Kidney epithelial cell (primary cell): ENCODE data around the gene PRAMEF20. TPM values are rescaled to one million over a fixed set of nuclear protein-coding genes. Genes with fewer than 3 reads are reported as not detected.

ENCODE experiments used
- DNase-seq: peaks from one replicate; pipeline ENCODE4 v3.0.0-alpha.2; 2010; ENCODE audit warnings: low read depth
- H3K27me3 ChIP-seq: 2 replicates; pipeline ENCODE4 v1.6.0; 2011; ENCODE audit warnings: low read length; ENCODE audit not compliant: control insufficient read depth, insufficient read depth
- H3K36me3 ChIP-seq: 2 replicates; pipeline ENCODE4 v1.5.1; 2011; ENCODE audit warnings: low read length; ENCODE audit not compliant: control insufficient read depth, insufficient read depth
- H3K4me3 ChIP-seq: 2 replicates; pipeline ENCODE4 v1.5.1; 2011; ENCODE audit warnings: low read depth, mild to moderate bottlenecking, control low read depth, low read length
- CTCF ChIP-seq: IDR thresholded peaks from 2 replicates; pipeline ENCODE4 v1.5.1; 2011; ENCODE audit warnings: mild to moderate bottlenecking, moderate library complexity, low read length, control low read depth, inconsistent platforms; ENCODE audit not compliant: insufficient read depth, poor library complexity, severe bottlenecking
- total RNA-seq: library from RNA; depleted of rRNA; stranded (reverse); fragments of >200 nt; gene quantifications from 2 replicates; pipeline ENCODE4 v1.2.3, GENCODE V29; 2015

Gene PRAMEF20
- total RNA-seq, 1 donor from 2014 or later, result not detected

- DNase-seq, result no peak
- no peaks in the 10 kb centered on the region for H3K27me3 ChIP-seq
- no peak for TF ChIP-seq CTCF
Observed at GRCh38 chr1:13450204-13450603, 40.0 kb downstream of the PRAMEF20 start.

DNA sequence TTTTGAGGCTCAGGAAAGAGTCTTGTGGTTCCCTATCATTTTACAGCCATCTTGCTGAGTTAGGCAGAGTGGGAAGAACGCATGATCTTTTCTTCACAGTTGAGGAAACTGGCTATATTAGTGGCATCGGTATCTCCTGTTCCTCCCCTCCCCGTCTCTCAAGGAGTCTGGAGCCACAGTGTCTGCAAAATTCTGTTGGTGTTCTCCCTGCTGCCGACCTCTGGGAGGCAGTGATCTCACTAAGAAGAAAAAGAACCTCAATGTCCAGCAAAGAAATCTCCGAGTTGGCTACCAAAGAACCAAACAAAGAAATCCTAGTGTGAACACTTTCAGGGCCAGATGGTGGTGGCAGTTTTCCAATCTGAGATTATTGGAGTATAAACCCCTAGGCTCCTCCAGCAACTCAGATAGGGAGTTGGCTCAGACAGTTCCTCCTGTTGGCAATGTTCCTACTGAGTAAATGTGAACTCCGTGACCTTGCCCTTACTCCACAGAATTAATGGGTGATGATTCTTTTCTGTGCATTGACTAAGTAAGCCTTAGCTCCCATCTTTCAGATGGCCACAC, 41.2 kb downstream of the PRAMEF20 start:
- no peak for TF ChIP-seq CTCF

More at GRCh38 chr1:13450204-13450603, 40.0 kb downstream of the PRAMEF20 start:
- H3K36me3 ChIP-seq, result no peaks in the 10 kb centered on the region
- no peak overlapping the region for H3K4me3 ChIP-seq

GRCh38 chr1:13456904-13457532, 46.8 kb downstream of the PRAMEF20 start:
- H3K4me3 ChIP-seq, result no peak overlapping the region
- TF ChIP-seq CTCF, result no peak
- no peaks in the 10 kb centered on the region for H3K36me3 ChIP-seq
- DNase-seq, result no peak
- no peaks in the 10 kb centered on the region for H3K27me3 ChIP-seq

More for the DNA sequence above, 41.2 kb downstream of the PRAMEF20 start:
- no peaks in the 10 kb centered on the region for H3K27me3 ChIP-seq
- DNase-seq, result no peak
- H3K4me3 ChIP-seq, result no peak overlapping the region
- H3K36me3 ChIP-seq, result no peaks in the 10 kb centered on the region

- H3K27me3 ChIP-seq, result no peaks in the 10 kb centered on the region
- no peak for DNase-seq
- TF ChIP-seq CTCF, result no peak
- no peaks in the 10 kb centered on the region for H3K36me3 ChIP-seq
- no peak overlapping the region for H3K4me3 ChIP-seq
Observed at GRCh38 chr1:13461977-13462376, 51.7 kb downstream of the PRAMEF20 start.

GRCh38 chr1:13462682-13463081, 52.4 kb downstream of the PRAMEF20 start:
- no peak for TF ChIP-seq CTCF
- no peak overlapping the region for H3K4me3 ChIP-seq
- no peaks in the 10 kb centered on the region for H3K36me3 ChIP-seq
- DNase-seq, result no peak
- H3K27me3 ChIP-seq, result no peaks in the 10 kb centered on the region

DNA sequence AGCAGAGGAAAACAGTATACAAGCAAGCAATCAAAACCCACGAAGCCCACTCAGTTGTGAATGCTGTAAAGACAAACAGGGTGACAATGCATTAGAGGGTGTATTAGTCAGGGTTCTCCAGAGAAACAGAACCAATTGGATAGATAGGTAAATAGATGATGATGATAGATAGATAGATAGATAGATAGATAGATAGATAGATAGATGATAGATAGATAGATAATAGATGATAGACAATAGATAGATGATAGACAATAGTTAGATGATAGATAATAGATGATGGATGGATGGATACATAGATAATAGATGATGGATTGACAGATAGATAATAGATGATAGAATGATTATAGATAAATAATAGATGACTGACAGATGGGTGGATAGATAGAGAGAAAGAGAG, 55.3 kb downstream of the PRAMEF20 start:
- no peaks in the 10 kb centered on the region for H3K27me3 ChIP-seq
- no peak for TF ChIP-seq CTCF
- no peak overlapping the region for H3K4me3 ChIP-seq
- DNase-seq, result no peak
- H3K36me3 ChIP-seq, result no peaks in the 10 kb centered on the region
